Mesendoderm (in vitro differentiated cells): ENCODE data around the gene SPTBN5.
A peak's percentile ranks its signal among the peaks of the same experiment; 100 is the strongest.

Experiments used
- DNase-seq: peaks from one replicate; pipeline ENCODE4 v3.0.0; 2013
- H2AK5ac ChIP-seq: 2 replicates; pipeline ENCODE4 v1.6.1; 2013; ENCODE audit warnings: low read length, inconsistent platforms
- H2BK120ac ChIP-seq: 2 replicates; pipeline ENCODE4 v1.6.1; 2013; ENCODE audit warnings: low read depth, mild to moderate bottlenecking, low read length, moderate library complexity, mixed read lengths
- H2BK15ac ChIP-seq: replicated peaks from 2 replicates; pipeline ENCODE4 v1.6.1; 2013; ENCODE audit warnings: low read depth, mild to moderate bottlenecking, moderate library complexity
- H2BK5ac ChIP-seq: 2 replicates; pipeline ENCODE4 v1.6.1; 2013; ENCODE audit warnings: low read length, inconsistent platforms
- H3K18ac ChIP-seq: 2 replicates; pipeline ENCODE4 v1.6.1; 2013; ENCODE audit warnings: mild to moderate bottlenecking, low read length, mixed read lengths
- H3K23ac ChIP-seq: one replicate; pipeline ENCODE4 v1.6.1; 2013; ENCODE audit warnings: low read length
- H3K27ac ChIP-seq: 2 replicates; pipeline ENCODE4 v1.5.1; 2013; ENCODE audit warnings: low read depth, mild to moderate bottlenecking, inconsistent platforms, low read length, moderate library complexity
- H3K27me3 ChIP-seq: 2 replicates; pipeline ENCODE4 v1.6.1; 2013; ENCODE audit warnings: low read length, control low read depth, mild to moderate bottlenecking, inconsistent platforms; ENCODE audit not compliant: insufficient read depth, poor library complexity
- H3K36me3 ChIP-seq: 2 replicates; pipeline ENCODE4 v1.6.1; 2013; ENCODE audit warnings: low read length, inconsistent platforms; ENCODE audit not compliant: control insufficient read depth, insufficient read depth
- H3K4ac ChIP-seq: one replicate; pipeline ENCODE4 v1.6.1; 2013; ENCODE audit warnings: low read depth, mild to moderate bottlenecking, low read length, moderate library complexity
- H3K4me1 ChIP-seq: 2 replicates; pipeline ENCODE4 v1.6.1; 2013; ENCODE audit warnings: low read depth, low read length, inconsistent platforms; ENCODE audit not compliant: control insufficient read depth
- H3K4me2 ChIP-seq: 2 replicates; pipeline ENCODE4 v1.6.1; 2013; ENCODE audit warnings: low read length
- H3K4me3 ChIP-seq: 2 replicates; pipeline ENCODE4 v1.5.1; 2013; ENCODE audit warnings: mild to moderate bottlenecking, low read length
- H3K56ac ChIP-seq: one replicate; pipeline ENCODE4 v1.6.1; 2013; ENCODE audit warnings: low read length
- H3K79me1 ChIP-seq: 2 replicates; pipeline ENCODE4 v1.6.1; 2013; ENCODE audit warnings: low read length, inconsistent platforms
- H3K79me2 ChIP-seq: 2 replicates; pipeline ENCODE4 v1.6.1; 2013; ENCODE audit warnings: mild to moderate bottlenecking, low read length; ENCODE audit not compliant: control insufficient read depth, insufficient read depth
- H3K9ac ChIP-seq: 2 replicates; pipeline ENCODE4 v1.6.1; 2013; ENCODE audit warnings: low read length, inconsistent platforms
- H4K5ac ChIP-seq: one replicate; pipeline ENCODE4 v1.6.1; 2013; ENCODE audit warnings: low read length
- H4K8ac ChIP-seq: one replicate; pipeline ENCODE4 v1.6.1; 2013; ENCODE audit warnings: low read depth, mild to moderate bottlenecking, control low read depth, low read length, moderate library complexity
- WGBS: extraction: QIAGEN DNeasy Blood & Tissue Kit; methylation state at CpG from one replicate; pipeline ENCODE4 v1.1.7; 2013; ENCODE audit warnings: low lambda C conversion rate, missing lambda C conversion rate; ENCODE audit not compliant: insufficient coverage; ENCODE audit errors: extremely low coverage; 5-methylcytosine and 5-hydroxymethylcytosine counted together

Gene SPTBN5

GRCh38 chr15:41905036-41905793 lies 11.4 kb upstream of the SPTBN5 start:
- no peak overlapping the region for H2BK15ac ChIP-seq
- H3K79me2 ChIP-seq = no peaks in the 10 kb centered on the region
- peak; percentile 53 for DNase-seq
- no peak overlapping the region for H3K9ac ChIP-seq
- H3K4me3 ChIP-seq = no peak overlapping the region
- H4K8ac ChIP-seq = no peak overlapping the region
- no peak overlapping the region for H3K4ac ChIP-seq
- H3K36me3 ChIP-seq = peaks cover 1% of the 10 kb centered on the region
- WGBS = no CpG with 5 or more reads among the region's 14 CpGs
- no peaks in the 10 kb centered on the region for H3K4me1 ChIP-seq
- H3K56ac ChIP-seq = no peak overlapping the region
- H3K27me3 ChIP-seq = no peaks in the 10 kb centered on the region
- H3K23ac ChIP-seq = no peak overlapping the region
- H4K5ac ChIP-seq = no peak overlapping the region
- no peak overlapping the region for H2AK5ac ChIP-seq
- no peak overlapping the region for H2BK120ac ChIP-seq
- no peak overlapping the region for H3K27ac ChIP-seq
- H3K79me1 ChIP-seq = no peaks in the 10 kb centered on the region
- no peak overlapping the region for H2BK5ac ChIP-seq
- no peak overlapping the region for H3K18ac ChIP-seq
- no peak overlapping the region for H3K4me2 ChIP-seq

- Histone ChIP-seq H3K9ac (no peak overlapping the region), H3K36me3 (peaks cover 1% of the 10 kb centered on the region), H2BK15ac (no peak overlapping the region), H3K27me3 (no peaks in the 10 kb centered on the region), H2BK5ac (no peak overlapping the region), H3K18ac (no peak overlapping the region), H3K4ac (no peak overlapping the region), H3K23ac (no peak overlapping the region), H3K56ac (no peak overlapping the region), H2AK5ac (no peak overlapping the region), H3K79me1 (no peaks in the 10 kb centered on the region), H2BK120ac (no peak overlapping the region), H3K4me2 (no peak overlapping the region), H3K4me1 (no peaks in the 10 kb centered on the region), H3K27ac (no peak overlapping the region), H4K8ac (no peak overlapping the region), H3K79me2 (no peaks in the 10 kb centered on the region), H4K5ac (no peak overlapping the region), H3K4me3 (no peak overlapping the region)
- DNase-seq = peak; percentile 77
- no CpG with 5 or more reads among the region's 6 CpGs for WGBS
Observed at GRCh38 chr15:41904541-41905005, 10.7 kb upstream of the SPTBN5 start.

- Histone ChIP-seq H3K36me3 (peaks cover 1% of the 10 kb centered on the region), H3K18ac (no peak overlapping the region), H3K4me1 (no peaks in the 10 kb centered on the region), H2AK5ac (no peak overlapping the region), H3K23ac (no peak overlapping the region), H2BK15ac (no peak overlapping the region), H3K79me2 (no peaks in the 10 kb centered on the region), H3K56ac (no peak overlapping the region), H4K5ac (no peak overlapping the region), H3K4ac (no peak overlapping the region), H3K4me3 (no peak overlapping the region), H3K27me3 (no peaks in the 10 kb centered on the region), H4K8ac (no peak overlapping the region), H3K4me2 (no peak overlapping the region), H2BK120ac (no peak overlapping the region), H2BK5ac (no peak overlapping the region), H3K27ac (no peak overlapping the region), H3K9ac (no peak overlapping the region), H3K79me1 (no peaks in the 10 kb centered on the region)
- no CpG with 5 or more reads among the region's 13 CpGs for WGBS
- peak; percentile 44 for DNase-seq
Observed at GRCh38 chr15:41903782-41904181, 9.9 kb upstream of the SPTBN5 start.

GRCh38 chr15:41901431-41901830 lies 7.6 kb upstream of the SPTBN5 start:
- no peak overlapping the region for H3K27ac ChIP-seq
- DNase-seq = no peak
- no peak overlapping the region for H3K9ac ChIP-seq
- H2AK5ac ChIP-seq = no peak overlapping the region
- no peaks in the 10 kb centered on the region for H3K27me3 ChIP-seq
- no peak overlapping the region for H4K8ac ChIP-seq
- no peaks in the 10 kb centered on the region for H3K4me1 ChIP-seq
- H2BK5ac ChIP-seq = no peak overlapping the region
- no peak overlapping the region for H3K4me3 ChIP-seq
- no CpG with 5 or more reads among the region's 5 CpGs for WGBS
- H3K23ac ChIP-seq = no peak overlapping the region
- H2BK120ac ChIP-seq = no peak overlapping the region
- H2BK15ac ChIP-seq = no peak overlapping the region
- no peak overlapping the region for H3K4me2 ChIP-seq
- no peaks in the 10 kb centered on the region for H3K79me2 ChIP-seq
- no peaks in the 10 kb centered on the region for H3K36me3 ChIP-seq
- H3K18ac ChIP-seq = no peak overlapping the region
- no peak overlapping the region for H4K5ac ChIP-seq
- no peak overlapping the region for H3K4ac ChIP-seq
- no peaks in the 10 kb centered on the region for H3K79me1 ChIP-seq
- H3K56ac ChIP-seq = no peak overlapping the region

GRCh38 chr15:41900526-41901380 lies 6.9 kb upstream of the SPTBN5 start:
- Histone ChIP-seq H2BK5ac (no peak overlapping the region), H3K4me2 (no peak overlapping the region), H2BK120ac (no peak overlapping the region), H3K79me2 (no peaks in the 10 kb centered on the region), H4K8ac (no peak overlapping the region), H2BK15ac (no peak overlapping the region), H3K56ac (no peak overlapping the region), H3K27ac (no peak overlapping the region), H3K27me3 (no peaks in the 10 kb centered on the region), H3K9ac (no peak overlapping the region), H3K36me3 (no peaks in the 10 kb centered on the region), H3K18ac (no peak overlapping the region), H4K5ac (no peak overlapping the region), H3K79me1 (no peaks in the 10 kb centered on the region), H3K4me1 (no peaks in the 10 kb centered on the region), H2AK5ac (no peak overlapping the region), H3K23ac (no peak overlapping the region), H3K4me3 (no peak overlapping the region), H3K4ac (no peak overlapping the region)
- DNase-seq = no peak
- no CpG with 5 or more reads among the region's 36 CpGs for WGBS
